ENCODE results near the gene ARAP1.

ARAP1 gene

GRCh38 chr11:72774499-72774898 lies 22.3 kb upstream of the ARAP1 start:
- no peak overlapping the region for H3K4me3 ChIP-seq (replicated peaks in 1 of 2; ENCODE audit: low read depth in 2 of 2, low read length in 2 of 2)

GRCh38 chr11:72773696-72774095 lies 21.5 kb upstream of the ARAP1 start:
- TF ChIP-seq CTCF (IDR thresholded peaks at IDR 0.05; ENCODE audit: low read depth, low read length): no peak
- peak in 1 of 2 donors; percentile 18 for DNase-seq (ENCODE audit: low read depth in 2 of 2)
- H3K4me3 ChIP-seq (replicated peaks in 1 of 2; ENCODE audit: low read depth in 2 of 2, low read length in 2 of 2): no peak overlapping the region

More at GRCh38 chr11:72774499-72774898, 22.3 kb upstream of the ARAP1 start:
- TF ChIP-seq CTCF (IDR thresholded peaks at IDR 0.05; ENCODE audit: low read depth, low read length): no peak
- DNase-seq (ENCODE audit: low read depth in 2 of 2): no peak

GRCh38 chr11:72773291-72773690 lies 21.1 kb upstream of the ARAP1 start:
- DNase-seq (ENCODE audit: low read depth in 2 of 2): peak; percentile 84 to 86
- H3K4me3 ChIP-seq (replicated peaks in 1 of 2; ENCODE audit: low read depth in 2 of 2, low read length in 2 of 2): no peak overlapping the region
- no peak for TF ChIP-seq CTCF (IDR thresholded peaks at IDR 0.05; ENCODE audit: low read depth, low read length)

GRCh38 chr11:72772059-72772458 lies 19.9 kb upstream of the ARAP1 start:
- DNase-seq (ENCODE audit: low read depth in 2 of 2): no peak
- no peak for TF ChIP-seq CTCF (IDR thresholded peaks at IDR 0.05; ENCODE audit: low read depth, low read length)
- no peak overlapping the region for H3K4me3 ChIP-seq (replicated peaks in 1 of 2; ENCODE audit: low read depth in 2 of 2, low read length in 2 of 2)

- TF ChIP-seq CTCF (IDR thresholded peaks at IDR 0.05; ENCODE audit: low read depth, low read length): no peak
- peak; percentile 48 to 52 for DNase-seq (ENCODE audit: low read depth in 2 of 2)
- H3K4me3 ChIP-seq (replicated peaks in 1 of 2; ENCODE audit: low read depth in 2 of 2, low read length in 2 of 2): no peak overlapping the region
Measured at GRCh38 chr11:72771507-72771906, 19.3 kb upstream of the ARAP1 start.

GRCh38 chr11:72770799-72771198 lies 18.6 kb upstream of the ARAP1 start:
- no peak overlapping the region for H3K4me3 ChIP-seq (replicated peaks in 1 of 2; ENCODE audit: low read depth in 2 of 2, low read length in 2 of 2)
- no peak for TF ChIP-seq CTCF (IDR thresholded peaks at IDR 0.05; ENCODE audit: low read depth, low read length)
- no peak for DNase-seq (ENCODE audit: low read depth in 2 of 2)

- DNase-seq (ENCODE audit: low read depth in 2 of 2): no peak
- TF ChIP-seq CTCF (IDR thresholded peaks at IDR 0.05; ENCODE audit: low read depth, low read length): no peak
- H3K4me3 ChIP-seq (replicated peaks in 1 of 2; ENCODE audit: low read depth in 2 of 2, low read length in 2 of 2): no peak overlapping the region
Measured at GRCh38 chr11:72769680-72770079, 17.5 kb upstream of the ARAP1 start.
